ENCODE results near the gene HOXB13. TPM values are rescaled to one million over a fixed set of nuclear protein-coding genes. Genes with fewer than 3 reads are reported as not detected.

The HOXB13 gene
- total RNA-seq, 6 experiments from 2014 or later, result not detected

GRCh38 chr17:48738424-48738802 is 9.9 kb upstream of the HOXB13 start:
- no peaks in the 10 kb centered on the region for H3K36me3 Mint-ChIP-seq (ENCODE audit: low read depth)
- no peak overlapping the region for H3K4me3 Mint-ChIP-seq
- DNase-seq, result no peak
- no peaks in the 10 kb centered on the region for H3K4me1 Mint-ChIP-seq (ENCODE audit: low read depth)
- TF ChIP-seq, protein P1, sequence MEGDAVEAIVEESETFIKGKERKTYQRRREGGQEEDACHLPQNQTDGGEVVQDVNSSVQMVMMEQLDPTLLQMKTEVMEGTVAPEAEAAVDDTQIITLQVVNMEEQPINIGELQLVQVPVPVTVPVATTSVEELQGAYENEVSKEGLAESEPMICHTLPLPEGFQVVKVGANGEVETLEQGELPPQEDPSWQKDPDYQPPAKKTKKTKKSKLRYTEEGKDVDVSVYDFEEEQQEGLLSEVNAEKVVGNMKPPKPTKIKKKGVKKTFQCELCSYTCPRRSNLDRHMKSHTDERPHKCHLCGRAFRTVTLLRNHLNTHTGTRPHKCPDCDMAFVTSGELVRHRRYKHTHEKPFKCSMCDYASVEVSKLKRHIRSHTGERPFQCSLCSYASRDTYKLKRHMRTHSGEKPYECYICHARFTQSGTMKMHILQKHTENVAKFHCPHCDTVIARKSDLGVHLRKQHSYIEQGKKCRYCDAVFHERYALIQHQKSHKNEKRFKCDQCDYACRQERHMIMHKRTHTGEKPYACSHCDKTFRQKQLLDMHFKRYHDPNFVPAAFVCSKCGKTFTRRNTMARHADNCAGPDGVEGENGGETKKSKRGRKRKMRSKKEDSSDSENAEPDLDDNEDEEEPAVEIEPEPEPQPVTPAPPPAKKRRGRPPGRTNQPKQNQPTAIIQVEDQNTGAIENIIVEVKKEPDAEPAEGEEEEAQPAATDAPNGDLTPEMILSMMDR (IDR thresholded peaks at IDR 0.05), result no peak
- H3K27me3 Mint-ChIP-seq (ENCODE audit: insufficient read depth), result peaks cover 94% of the 10 kb centered on the region
- H3K27ac Mint-ChIP-seq, result no peak overlapping the region
- H3K9me3 Mint-ChIP-seq, result no peaks in the 10 kb centered on the region

DNA sequence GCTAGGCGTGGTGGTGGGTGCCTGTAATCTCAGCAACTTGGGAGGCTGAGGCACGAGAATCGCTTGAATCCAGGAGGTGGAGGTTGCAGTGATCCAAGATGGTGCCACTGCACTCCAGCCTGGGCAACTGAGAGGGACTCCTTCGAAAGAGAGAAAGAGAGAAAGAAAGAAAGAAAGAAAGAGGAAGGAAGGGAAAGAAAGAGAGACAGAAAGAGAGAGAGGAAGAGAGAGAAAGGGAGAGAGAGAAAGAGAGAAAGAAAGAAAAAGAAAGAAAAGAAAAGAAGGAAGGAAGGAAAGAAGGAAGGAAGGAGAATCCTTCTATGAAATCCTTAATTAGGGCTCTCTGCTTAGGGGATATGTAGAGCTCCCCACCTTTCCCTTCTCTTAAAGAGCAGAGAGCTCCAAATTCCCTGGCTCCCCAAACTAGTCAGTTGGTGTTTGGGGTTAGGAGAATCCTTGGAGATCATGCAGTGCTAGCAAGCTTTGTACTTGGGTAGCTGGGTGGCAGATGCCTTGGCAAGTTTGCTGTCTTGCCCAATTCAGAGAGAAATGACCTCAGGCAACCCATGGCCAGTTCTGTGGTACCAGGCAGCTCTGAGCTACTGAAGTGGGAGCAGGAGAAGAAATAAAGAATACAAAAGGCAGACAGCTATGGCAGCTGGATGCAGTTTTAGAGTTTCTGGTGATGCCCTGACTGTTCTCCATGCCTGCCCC is 8.9 kb upstream of the HOXB13 start:
- peaks cover 91% of the 10 kb centered on the region for H3K27me3 Mint-ChIP-seq (ENCODE audit: insufficient read depth)
- no peak overlapping the region; the same call in 1 of the 2 replicates for H3K27ac Mint-ChIP-seq
- TF ChIP-seq, protein P1 (IDR thresholded peaks at IDR 0.05), result no peak
- no peaks in the 10 kb centered on the region for H3K36me3 Mint-ChIP-seq (ENCODE audit: low read depth)
- H3K4me1 Mint-ChIP-seq (ENCODE audit: low read depth), result no peaks in the 10 kb centered on the region
- DNase-seq, result no peak
- H3K9me3 Mint-ChIP-seq, result no peaks in the 10 kb centered on the region
- H3K4me3 Mint-ChIP-seq, result no peak overlapping the region

GRCh38 chr17:48735062-48735351 is 6.5 kb upstream of the HOXB13 start:
- H3K4me3 Mint-ChIP-seq, result no peak overlapping the region

DNA sequence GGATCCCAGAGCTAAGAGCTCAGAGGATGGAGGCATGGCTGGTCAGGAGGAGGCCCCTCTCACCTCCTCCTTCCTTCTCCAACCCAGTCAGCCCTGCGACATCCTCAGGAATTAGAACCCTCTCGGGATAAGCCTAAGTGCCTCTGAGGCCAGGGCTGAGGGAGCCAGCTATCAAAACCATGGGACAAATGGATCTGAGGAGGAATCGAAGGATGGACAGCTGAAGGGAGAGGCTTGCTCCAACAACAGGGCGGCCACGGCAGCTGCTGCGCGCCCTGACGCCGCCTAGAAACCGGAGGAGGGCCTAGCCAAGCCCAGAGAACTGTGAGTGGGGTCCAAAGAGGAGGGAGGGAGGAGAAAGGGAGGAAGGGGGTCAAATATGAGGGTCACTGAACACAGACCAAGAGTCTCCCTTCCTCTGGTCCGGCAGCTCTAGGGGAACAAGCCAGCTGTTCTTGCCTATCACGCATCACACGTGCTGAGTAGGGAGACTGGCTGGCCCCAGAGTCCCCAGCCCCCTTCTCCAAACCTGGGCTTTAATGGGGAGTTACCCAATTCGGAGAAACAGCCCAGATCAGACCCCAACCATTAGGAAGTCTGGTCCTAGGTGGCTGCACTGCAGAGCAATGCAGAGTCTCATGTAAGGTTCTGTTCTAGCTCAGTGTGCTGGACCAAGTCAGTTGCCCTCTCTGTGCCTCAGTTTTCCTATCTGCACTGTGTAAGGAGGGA is 5.9 kb upstream of the HOXB13 start:
- Mint-ChIP-seq H3K4me3 (no peak overlapping the region), H3K27me3 (ENCODE audit: insufficient read depth) (peaks cover 86% of the 10 kb centered on the region), H3K36me3 (ENCODE audit: low read depth) (no peaks in the 10 kb centered on the region), H3K9me3 (no peaks in the 10 kb centered on the region), H3K27ac (no peak overlapping the region), H3K4me1 (ENCODE audit: low read depth) (no peaks in the 10 kb centered on the region)
- TF ChIP-seq, protein P1 (IDR thresholded peaks at IDR 0.05), result no peak
- DNase-seq, result no peak

More at GRCh38 chr17:48735062-48735351, 6.5 kb upstream of the HOXB13 start:
- TF ChIP-seq, protein P1 (IDR thresholded peaks at IDR 0.05), result no peak
- Mint-ChIP-seq H3K9me3 (no peaks in the 10 kb centered on the region), H3K27ac (no peak overlapping the region), H3K27me3 (ENCODE audit: insufficient read depth) (peaks cover 85% of the 10 kb centered on the region), H3K36me3 (ENCODE audit: low read depth) (no peaks in the 10 kb centered on the region), H3K4me1 (ENCODE audit: low read depth) (no peaks in the 10 kb centered on the region)
- no peak for DNase-seq

- no peak overlapping the region for H3K27ac Mint-ChIP-seq
Observed at GRCh38 chr17:48733632-48734328, 5.2 kb upstream of the HOXB13 start.

More at GRCh38 chr17:48733632-48734328, 5.2 kb upstream of the HOXB13 start:
- Mint-ChIP-seq H3K4me3 (no peak overlapping the region), H3K36me3 (ENCODE audit: low read depth) (no peaks in the 10 kb centered on the region), H3K9me3 (no peaks in the 10 kb centered on the region), H3K27me3 (ENCODE audit: insufficient read depth) (peaks cover 87% of the 10 kb centered on the region), H3K4me1 (ENCODE audit: low read depth) (peaks cover 3% of the 10 kb centered on the region; the same call in 1 of the 2 replicates)
- DNase-seq, result no peak
- TF ChIP-seq, protein P1 (IDR thresholded peaks at IDR 0.05), result no peak
